Neural progenitor cell (in vitro differentiated cells): ENCODE measurements around the gene ARHGAP22.

Source experiments
- CTCF ChIP-seq: fragments of 200-600 bp; sonication (generic); IDR thresholded peaks from 2 replicates; pipeline ENCODE4 v1.5.1; 2017; ENCODE audit warnings: antibody characterized with exemption, mild to moderate bottlenecking
- EZH2phosphoT487 ChIP-seq: fragments of 200-600 bp; sonication (generic); IDR thresholded peaks from 2 replicates; pipeline ENCODE4 v1.6.1; 2017; ENCODE audit warnings: antibody characterized with exemption

DNA sequence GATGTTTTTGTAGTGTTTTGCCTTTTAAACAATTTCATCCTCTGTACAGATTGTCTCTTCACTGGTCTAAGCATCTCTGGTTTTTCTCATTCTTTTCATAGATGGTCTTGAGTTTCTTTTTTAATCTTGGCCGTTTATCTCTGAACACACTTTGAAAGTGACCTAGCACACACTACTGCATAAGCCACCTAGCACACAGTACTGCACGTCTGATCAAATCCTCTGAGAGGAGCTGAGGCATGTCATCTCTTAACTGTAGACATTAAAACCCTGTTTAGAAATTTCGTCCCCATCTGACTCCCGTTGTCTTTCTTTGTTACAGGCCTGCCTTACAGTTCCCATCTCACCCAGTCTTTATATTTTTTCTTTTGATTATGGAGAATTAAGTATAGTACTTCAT lies 198.2 kb downstream of the ARHGAP22 start:
- TF ChIP-seq CTCF: no peak
- TF ChIP-seq EZH2phosphoT487: no peak
